LHCN-M2 (cell line): Measurements from ENCODE around the gene MYCBP2. TPM values are rescaled to one million over a fixed set of nuclear protein-coding genes. Genes with fewer than 3 reads are reported as not detected.

Experiments
- DNase-seq: peaks from one replicate; pipeline ENCODE4 v3.0.0-alpha.2; 2012; ENCODE audit warnings: low read depth
- total RNA-seq: library from RNA; depleted of rRNA; stranded (reverse); fragments of >200 nt; gene quantifications from 2 replicates; pipeline ENCODE4 v1.2.3, GENCODE V29; 2014

The MYCBP2 gene
- total RNA-seq, 1 experiment from 2014 or later = 50.3 TPM

DNA sequence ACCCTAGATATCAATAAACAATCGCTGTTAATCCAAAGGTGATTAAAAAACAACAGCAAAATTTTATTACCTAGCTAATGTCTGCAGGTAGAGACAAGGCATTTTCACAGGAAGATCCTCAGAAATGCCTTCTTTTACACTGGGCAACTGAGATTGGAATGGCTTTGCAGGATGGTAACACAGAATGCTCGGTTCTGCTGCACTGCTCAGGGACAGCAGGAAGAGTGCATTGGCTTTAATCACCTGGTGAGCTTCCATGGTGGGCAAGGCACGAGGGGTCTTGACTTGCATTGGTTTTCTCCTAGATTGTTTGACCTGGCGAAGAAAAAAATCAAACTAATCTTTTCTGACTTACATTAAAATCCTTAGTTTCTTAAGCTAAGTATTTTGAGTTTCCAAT is 231.6 kb downstream of the MYCBP2 start:
- no peak for DNase-seq

DNA sequence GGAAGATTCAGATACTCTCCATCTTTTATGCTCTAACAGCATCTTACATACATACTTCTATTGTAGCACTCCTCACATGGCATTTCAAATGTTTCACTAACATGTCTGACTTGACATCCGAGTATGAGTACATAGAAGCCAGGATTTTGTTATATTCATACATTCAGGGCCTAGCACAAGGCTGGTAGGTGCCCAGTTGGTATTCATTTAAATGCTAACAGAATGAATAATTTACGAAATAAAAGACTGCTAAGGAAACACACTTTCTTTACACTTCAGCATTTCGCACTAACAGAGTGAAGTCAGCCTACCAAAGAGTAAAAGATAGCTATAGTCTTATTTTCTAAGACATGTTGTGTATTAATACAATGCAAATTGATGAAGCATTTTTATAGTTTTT is 232.1 kb downstream of the MYCBP2 start:
- DNase-seq = no peak

DNA sequence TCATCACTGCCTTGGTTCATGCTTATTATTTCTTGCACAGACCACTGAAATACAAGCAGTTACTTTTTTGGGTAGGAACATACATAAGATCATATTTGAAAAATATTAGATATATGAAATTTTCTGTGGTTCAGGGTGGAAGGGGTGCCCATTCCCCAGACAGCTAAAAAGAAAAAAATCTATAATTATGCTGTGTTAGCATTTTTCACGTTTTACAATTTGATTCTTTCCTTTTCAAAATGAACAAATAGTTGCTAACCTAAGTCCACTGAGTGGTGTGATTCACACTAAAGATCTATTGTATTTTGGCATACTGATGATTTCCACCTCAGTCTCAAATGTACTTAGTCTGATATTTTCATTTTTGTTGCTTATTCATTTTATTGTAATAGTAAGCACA is 233.2 kb downstream of the MYCBP2 start:
- no peak for DNase-seq

DNA sequence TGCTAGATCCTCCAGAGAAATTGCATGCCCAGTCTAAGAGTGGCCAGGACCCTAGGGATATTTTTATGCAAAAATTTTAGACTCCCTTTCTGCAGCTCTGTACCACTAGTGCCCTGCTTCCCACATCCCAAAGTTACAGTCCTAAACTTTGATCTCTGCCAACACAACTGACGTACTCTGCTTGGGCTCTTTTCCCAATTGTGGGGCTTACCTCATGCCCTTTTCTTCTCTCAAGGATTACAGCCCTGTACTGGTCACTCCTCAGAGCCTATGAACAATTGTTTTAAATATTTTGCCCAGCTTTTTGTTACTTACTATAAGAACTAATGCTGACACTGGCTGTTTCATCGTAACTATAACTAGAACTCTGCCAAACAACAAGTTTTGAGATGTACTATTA is 242.1 kb downstream of the MYCBP2 start:
- DNase-seq = no peak

DNA sequence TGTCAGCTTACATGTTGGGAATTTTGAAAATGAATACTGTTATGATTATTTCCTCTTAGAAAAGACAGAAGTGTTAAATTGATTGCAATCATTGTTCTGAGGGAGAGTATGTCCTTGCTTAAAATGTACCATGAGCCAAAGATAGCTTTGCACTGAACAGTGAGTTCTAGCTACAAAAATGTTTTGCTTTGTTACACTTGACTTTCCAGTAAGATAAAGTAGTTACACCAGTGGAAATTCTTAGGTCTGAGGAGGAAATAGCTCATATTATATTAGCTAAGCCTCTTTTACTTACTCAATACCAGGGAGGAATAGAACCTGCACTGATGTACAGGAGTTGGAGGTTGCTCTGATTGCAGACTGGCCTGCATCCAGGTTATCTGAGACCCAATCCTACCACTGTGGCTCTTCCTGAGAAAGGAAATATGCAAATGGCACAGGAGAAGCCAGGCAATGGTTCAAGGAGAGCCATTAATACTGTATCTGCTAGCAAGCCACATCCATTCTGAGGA is 246.9 kb downstream of the MYCBP2 start:
- DNase-seq = no peak

DNA sequence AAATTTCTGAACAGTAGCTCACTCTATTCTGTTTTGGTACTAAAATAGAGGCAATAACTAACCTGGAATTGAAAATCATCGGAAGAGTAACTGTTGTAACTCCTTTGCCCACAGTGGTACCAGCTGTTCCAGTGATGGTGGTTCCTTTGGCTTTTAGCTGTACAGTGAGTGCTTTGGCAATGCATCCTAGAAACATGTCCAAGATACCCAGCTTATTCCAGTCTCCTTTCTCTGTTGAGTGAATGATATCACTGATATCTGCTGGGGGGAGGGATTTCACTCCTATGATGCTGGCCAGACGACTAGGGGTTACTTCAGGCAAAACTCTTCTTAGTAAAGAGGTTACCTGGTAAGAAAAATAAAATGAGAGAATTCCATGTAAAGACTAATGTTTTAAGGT is 259.4 kb downstream of the MYCBP2 start:
- DNase-seq = no peak

GRCh38 chr13:77065461-77066147 is 261.3 kb downstream of the MYCBP2 start:
- no peak for DNase-seq

DNA sequence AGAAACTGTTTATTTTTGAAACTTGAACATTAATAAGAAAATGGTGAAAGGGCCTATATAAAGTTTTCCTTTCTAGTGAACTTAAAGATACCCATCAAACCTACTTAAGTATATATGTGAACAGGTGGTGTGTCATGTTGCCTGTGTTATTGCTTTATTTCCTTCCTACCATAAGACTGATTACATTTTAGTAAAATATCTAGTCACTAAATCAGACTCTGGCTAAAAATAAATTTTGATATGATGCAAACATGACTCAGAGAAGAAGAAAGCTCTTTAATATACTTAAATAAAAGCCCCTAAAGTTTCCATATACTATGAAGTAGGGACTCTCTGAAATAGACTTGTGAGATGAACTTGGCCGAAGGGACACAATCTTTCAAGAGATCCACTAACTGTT is 264.8 kb downstream of the MYCBP2 start:
- DNase-seq = peak; percentile 13

GRCh38 chr13:77061362-77061761 is 265.5 kb downstream of the MYCBP2 start:
- DNase-seq = peak; percentile 1

DNA sequence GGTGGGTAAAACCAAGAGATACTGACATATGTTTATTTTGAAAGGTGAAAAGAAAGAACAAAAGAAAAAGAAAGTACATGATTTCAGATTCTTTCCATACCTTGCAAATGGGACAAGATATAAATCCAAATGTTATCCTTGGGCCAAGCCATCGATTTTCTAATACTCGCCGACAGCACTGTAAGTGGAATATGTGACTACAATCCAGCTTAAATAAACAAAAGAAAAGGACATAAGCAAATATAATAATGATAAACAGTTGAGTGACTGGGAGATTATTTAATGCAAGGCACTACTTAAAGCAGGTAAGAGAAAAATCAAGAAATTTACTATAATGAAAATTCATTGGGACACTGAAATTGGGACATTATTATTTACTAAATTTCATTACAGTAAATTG is 270.0 kb downstream of the MYCBP2 start:
- no peak for DNase-seq

GRCh38 chr13:77056382-77056781 is 270.5 kb downstream of the MYCBP2 start:
- no peak for DNase-seq

GRCh38 chr13:77055158-77055557 is 271.7 kb downstream of the MYCBP2 start:
- DNase-seq = no peak

- no peak for DNase-seq
Observed at GRCh38 chr13:77053192-77053591, 273.7 kb downstream of the MYCBP2 start.

DNA sequence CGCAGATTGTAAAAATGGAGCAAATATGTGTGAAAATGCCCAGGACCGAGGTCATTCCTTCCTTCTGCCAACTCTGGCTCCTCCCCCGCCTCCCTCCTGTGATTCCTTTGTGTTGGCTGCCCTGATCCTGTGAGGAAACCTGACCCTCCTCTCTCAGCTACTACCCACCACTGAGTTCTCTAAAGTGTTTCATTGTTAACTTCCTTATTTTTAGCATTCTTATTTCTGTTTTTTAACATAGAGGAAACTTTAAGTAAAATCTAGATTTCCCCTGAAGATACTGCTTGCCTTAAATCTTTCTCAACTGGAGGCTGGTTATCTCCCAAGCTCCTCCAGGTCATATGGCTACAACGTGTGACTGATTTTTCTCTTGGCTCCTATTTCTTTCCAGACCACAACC is 278.2 kb downstream of the MYCBP2 start:
- DNase-seq = no peak

DNA sequence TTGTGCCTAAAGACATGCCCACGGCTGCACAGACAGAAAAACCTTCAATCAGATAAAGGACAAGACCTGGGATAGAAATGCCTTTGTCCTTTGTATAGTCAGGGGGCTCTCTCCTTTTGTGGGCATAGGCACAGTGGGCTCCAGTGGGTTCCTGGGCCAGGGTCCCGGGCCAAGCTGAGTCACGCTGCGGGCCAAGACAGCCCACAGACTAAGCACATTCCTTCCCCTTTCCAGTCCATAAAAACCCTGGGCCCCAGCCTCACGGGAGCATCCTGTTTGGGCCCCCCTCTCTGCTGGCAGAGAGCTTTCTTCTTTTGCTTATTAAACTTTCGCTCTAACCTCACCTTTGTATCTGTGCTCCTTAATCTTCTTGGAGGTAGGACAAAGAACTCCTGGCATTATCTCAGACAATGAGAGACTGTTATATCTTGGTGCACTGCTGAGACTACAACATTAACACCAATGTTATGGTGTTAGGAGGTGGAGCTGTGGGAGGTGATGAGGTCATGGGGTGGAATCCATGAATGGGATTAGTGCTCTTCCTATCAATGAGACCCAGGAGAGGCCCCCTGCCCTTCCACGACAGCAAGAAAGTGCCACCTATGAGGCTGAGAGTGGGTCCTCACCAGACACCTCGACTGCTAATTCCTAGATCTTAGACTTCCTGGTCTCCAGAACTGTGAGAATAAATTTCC is 279.1 kb downstream of the MYCBP2 start:
- no peak for DNase-seq

- DNase-seq = no peak
Observed at GRCh38 chr13:77042566-77043177, 284.2 kb downstream of the MYCBP2 start.

DNA sequence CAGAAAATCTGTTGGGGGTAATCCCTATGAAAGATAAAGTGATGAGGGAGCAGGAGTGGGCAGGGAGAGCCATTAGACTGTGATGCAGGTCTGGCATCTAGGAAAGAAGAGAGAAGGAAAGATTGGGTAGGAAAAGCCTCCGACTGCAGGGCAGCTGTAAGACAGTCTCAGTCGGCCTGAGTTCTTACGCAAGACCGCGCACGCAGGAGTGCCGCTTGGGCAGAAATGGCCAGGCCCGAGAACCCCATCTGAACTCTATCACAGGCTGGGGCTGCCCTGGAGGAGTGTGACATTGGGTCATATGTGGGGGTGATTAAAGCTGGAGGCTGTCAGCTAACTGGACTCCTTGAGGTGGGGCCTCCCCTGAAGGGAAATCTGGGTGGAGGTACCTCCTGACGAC is 286.1 kb downstream of the MYCBP2 start:
- no peak for DNase-seq

DNA sequence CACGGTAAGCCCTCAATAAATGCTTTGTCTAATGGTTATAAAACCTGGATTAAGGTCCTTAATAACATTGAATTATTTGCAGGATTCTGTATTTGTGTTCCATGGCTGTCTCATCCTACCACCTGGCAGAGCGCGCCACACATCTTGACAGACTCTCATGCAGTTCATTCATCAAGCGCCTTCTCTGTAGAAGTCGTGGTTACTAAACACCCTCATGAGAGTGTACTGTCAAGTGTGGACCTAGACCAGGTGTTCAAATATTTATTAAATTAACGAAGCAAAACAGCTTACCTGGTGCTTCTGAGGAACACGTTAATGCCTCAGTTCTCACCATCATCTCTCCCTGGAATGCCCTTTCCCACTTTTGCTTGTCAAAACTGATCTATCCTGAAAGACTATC is 286.8 kb downstream of the MYCBP2 start:
- no peak for DNase-seq

DNA sequence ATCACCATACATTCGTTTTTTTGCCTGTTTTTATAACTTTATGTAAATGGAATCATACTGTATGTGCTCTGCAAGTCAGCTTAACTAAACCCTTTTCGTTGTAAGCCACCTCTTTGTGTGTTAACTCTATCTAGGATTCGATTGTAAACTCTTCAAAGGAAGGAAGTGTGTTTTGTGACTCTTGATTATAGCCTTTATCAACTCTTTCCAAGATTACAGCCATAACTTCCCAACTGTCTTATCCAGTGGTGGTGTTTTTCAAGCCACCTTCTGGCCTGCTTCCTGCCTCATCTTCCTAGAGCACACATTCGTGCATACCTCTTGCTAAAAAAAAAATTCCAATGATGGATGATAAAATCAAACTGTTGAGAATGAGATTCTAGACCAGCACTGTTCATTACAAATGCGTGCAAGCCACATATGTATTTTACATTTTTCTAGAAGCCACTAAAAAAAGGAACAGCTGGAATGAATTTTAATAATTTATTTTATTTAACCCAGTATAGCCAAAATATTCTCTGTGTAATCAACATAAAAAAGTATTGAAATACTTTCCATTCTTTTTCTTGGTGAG is 287.9 kb downstream of the MYCBP2 start:
- DNase-seq = no peak

DNA sequence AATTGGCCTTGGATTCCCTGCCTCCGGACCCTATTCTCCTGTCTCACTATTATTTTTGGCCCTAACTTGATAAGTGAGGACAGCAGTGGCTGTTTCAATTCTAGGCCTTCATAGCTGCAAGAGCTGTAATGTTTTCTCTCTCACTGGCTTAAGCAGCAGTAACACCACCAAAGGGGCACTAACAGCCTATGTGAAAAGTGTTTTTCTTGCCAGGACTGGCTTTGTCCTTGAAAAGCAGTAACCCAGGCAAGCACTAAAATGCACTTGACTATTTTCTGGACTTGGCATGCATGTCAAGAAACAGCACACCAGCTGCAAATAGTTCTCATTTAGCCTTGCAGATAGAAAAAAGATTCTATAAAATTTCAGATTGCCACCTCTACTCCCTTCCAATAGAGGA is 290.6 kb downstream of the MYCBP2 start:
- DNase-seq = no peak

DNA sequence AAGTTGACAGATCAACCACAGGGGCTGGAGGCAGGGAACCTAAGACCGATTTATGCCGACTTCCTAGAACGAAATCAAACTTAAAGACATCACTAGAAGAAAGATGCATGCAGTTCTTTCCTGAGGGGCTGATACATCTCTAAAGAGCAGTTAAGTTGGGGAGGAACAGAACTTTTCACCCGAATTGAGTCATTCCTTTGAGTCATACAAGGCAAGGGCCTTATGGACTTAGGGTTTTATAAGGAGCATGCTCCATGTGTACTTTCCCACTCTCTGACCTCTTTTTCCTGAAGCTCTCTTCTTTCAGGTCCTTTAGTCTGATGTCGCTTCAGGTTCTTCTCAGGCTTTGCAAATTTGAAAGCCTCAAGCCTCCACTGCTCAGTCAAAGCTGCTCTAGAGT is 292.0 kb downstream of the MYCBP2 start:
- peak; percentile 71 for DNase-seq

DNA sequence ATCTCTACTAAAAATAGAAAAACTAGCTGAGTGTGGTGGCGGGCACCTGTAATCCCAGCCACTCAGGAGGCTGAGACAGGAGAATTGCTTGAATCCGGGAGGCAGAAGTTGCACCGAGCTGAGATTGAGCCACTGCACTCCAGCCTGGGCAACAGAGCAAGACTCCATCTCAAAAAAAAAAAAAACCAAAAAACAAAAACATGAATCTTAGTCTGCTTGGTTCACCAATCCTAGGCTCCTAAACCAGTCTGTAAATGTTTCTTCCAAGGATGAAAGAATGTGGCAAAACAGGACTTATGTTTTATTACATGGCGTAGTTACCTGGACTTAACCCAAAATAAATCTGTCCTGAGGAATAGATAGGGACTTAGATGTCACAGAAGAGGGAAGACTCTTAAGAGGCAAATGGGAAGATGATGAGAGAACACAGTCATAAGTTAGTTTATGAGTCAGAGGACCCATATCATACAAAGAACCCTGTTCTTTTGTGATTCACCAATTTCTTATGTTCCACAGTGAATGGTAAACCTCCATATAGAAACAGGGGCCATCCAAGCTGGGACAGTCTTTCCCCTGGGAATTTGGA is 293.1 kb downstream of the MYCBP2 start:
- no peak for DNase-seq
